Tibial artery (tissue), 4 donors: ENCODE results near the gene RNF144A.

Experiments
- DNase-seq, 2 donors: peaks; one replicate each; pipeline ENCODE4 v3.0.0-alpha.2; 2019
- H3K27ac ChIP-seq, 2 donors: fragments of 200-600 bp; sonication (generic) in 1 of 2; 1 replicate in 1 of 2; 2 replicates in 1 of 2; pipeline ENCODE4 v1.5.1; 2018 to 2019; ENCODE audit warnings: mild to moderate bottlenecking in 1 of 2
- H3K27me3 ChIP-seq, 2 donors: fragments of 200-600 bp; sonication (generic) in 1 of 2; one replicate each; pipeline versions ENCODE4 v1.5.1 to v1.6.0; 2016 to 2019
- H3K36me3 ChIP-seq, 3 donors: fragments of 200-600 bp; sonication (generic) in 2 of 3; one replicate each; pipeline ENCODE4 v1.5.1; 2016 to 2019; ENCODE audit warnings: mild to moderate bottlenecking in 2 of 3
- H3K4me1 ChIP-seq, 4 donors: fragments of 200-600 bp; sonication (generic) in 2 of 4; 1 replicate in 3 of 4; 2 replicates in 1 of 4; pipeline ENCODE4 v1.5.1; 2016 to 2019
- H3K4me3 ChIP-seq, 2 donors: fragments of 200-600 bp; sonication (generic) in 1 of 2; 1 replicate in 1 of 2; 2 replicates in 1 of 2; pipeline ENCODE4 v1.5.1; 2018 to 2019; ENCODE audit warnings: mild to moderate bottlenecking in 2 of 2
- H3K9me3 ChIP-seq, 3 donors: fragments of 200-600 bp; sonication (generic) in 1 of 3; one replicate each; pipeline ENCODE4 v1.5.1; 2016 to 2019
- CTCF ChIP-seq, 2 experiments: fragments of 200-600 bp in 1 of 2; fragments of 450-650 bp in 1 of 2; IDR thresholded peaks; one replicate each; pipeline ENCODE4 v1.5.1; 2017 to 2019; ENCODE audit warnings: antibody characterized with exemption in 2 of 2, mild to moderate bottlenecking in 1 of 2, moderate library complexity in 1 of 2
- intact Hi-C: fragments of 100-400 bp; cut with DNase I; formaldehyde crosslinking; loops from one replicate; pipeline ENCODE4 v1.15.0; 2023; ENCODE audit warnings: low total_unique reads

Gene RNF144A

GRCh38 chr2:6926071-6926732 lies 9.0 kb downstream of the RNF144A start:
- no peak for DNase-seq
- no peak for TF ChIP-seq CTCF (IDR thresholded peaks at IDR 0.05)
- intact Hi-C loops: no loop called here
- Histone ChIP-seq H3K27ac (no peak overlapping the region), H3K27me3 (no peaks in the 10 kb centered on the region), H3K9me3 (no peaks in the 10 kb centered on the region), H3K4me3 (no peak overlapping the region), H3K36me3 (no peaks in the 10 kb centered on the region), H3K4me1 (no peaks in the 10 kb centered on the region)

GRCh38 chr2:6927186-6927585 lies 10.0 kb downstream of the RNF144A start:
- Histone ChIP-seq H3K36me3 (no peaks in the 10 kb centered on the region), H3K4me3 (no peak overlapping the region), H3K27me3 (no peaks in the 10 kb centered on the region), H3K27ac (no peak overlapping the region), H3K9me3 (no peaks in the 10 kb centered on the region), H3K4me1 (no peaks in the 10 kb centered on the region)
- DNase-seq: no peak
- intact Hi-C loops: no loop called here
- no peak for TF ChIP-seq CTCF (IDR thresholded peaks at IDR 0.05)

- DNase-seq: no peak
- H3K27me3 ChIP-seq: no peaks in the 10 kb centered on the region
- H3K4me1 ChIP-seq: no peaks in the 10 kb centered on the region
- H3K4me3 ChIP-seq: no peak overlapping the region
- H3K9me3 ChIP-seq: no peaks in the 10 kb centered on the region
- no peak for TF ChIP-seq CTCF (IDR thresholded peaks at IDR 0.05)
- no peaks in the 10 kb centered on the region for H3K36me3 ChIP-seq
- no peak overlapping the region for H3K27ac ChIP-seq
- intact Hi-C loops: no loop called here
Measured at GRCh38 chr2:6927753-6928152, 10.5 kb downstream of the RNF144A start.

- no peak for TF ChIP-seq CTCF (IDR thresholded peaks at IDR 0.05)
- Histone ChIP-seq H3K27ac (no peak overlapping the region), H3K27me3 (no peaks in the 10 kb centered on the region), H3K4me3 (no peak overlapping the region), H3K4me1 (no peaks in the 10 kb centered on the region), H3K9me3 (no peaks in the 10 kb centered on the region), H3K36me3 (no peaks in the 10 kb centered on the region)
- intact Hi-C loops: no loop called here
- no peak for DNase-seq
Measured at GRCh38 chr2:6928452-6928851, 11.2 kb downstream of the RNF144A start.

GRCh38 chr2:6929196-6929819 lies 12.1 kb downstream of the RNF144A start:
- no peaks in the 10 kb centered on the region for H3K4me1 ChIP-seq

More at GRCh38 chr2:6929196-6929819, 12.1 kb downstream of the RNF144A start:
- intact Hi-C loops: no loop called here
- TF ChIP-seq CTCF (IDR thresholded peaks at IDR 0.05): no peak
- H3K4me3 ChIP-seq: no peak overlapping the region
- no peak overlapping the region for H3K27ac ChIP-seq
- H3K36me3 ChIP-seq: no peaks in the 10 kb centered on the region
- H3K27me3 ChIP-seq: no peaks in the 10 kb centered on the region
- no peak for DNase-seq
- no peaks in the 10 kb centered on the region for H3K9me3 ChIP-seq
